ENCODE data around the gene RPS21.

- no peak for TF ChIP-seq EZH2 (IDR thresholded peaks at IDR 0.05; ENCODE audit: borderline replicate concordance, insufficient read depth, low read length, poor library complexity, severe bottlenecking)
- no peak for TF ChIP-seq TAF1 (IDR thresholded peaks at IDR 0.05; ENCODE audit: low read depth)
These were observed 38.3 kb upstream of the RPS21 start for GRCh38 chr20:62348604-62349003.

Data from neural cell (in vitro differentiated cells).